Stimulated activated CD8-positive, alpha-beta memory T cell treated with anti-CD3 and anti-CD28 coated beads, Interleukin-4, amount 100 ng/mL, for 1 hour (primary cell): ENCODE measurements around the gene BTNL8.
"Not testable (repeated sequence)": the region's sequence is repeated elsewhere in the genome, so short reads cannot be mapped to it uniquely, and the experiment has no call there.

Source experiments
- DNase-seq, 2 donors: peaks; one replicate each; pipeline ENCODE4 v3.0.0-alpha.2; 2020; ENCODE audit warnings: low read depth in 2 of 2, low spot score in 1 of 2

The BTNL8 gene

GRCh38 chr5:180875860-180876426 is 23.0 kb upstream of the BTNL8 start:
- no peak for DNase-seq

- DNase-seq = not testable (repeated sequence)
Observed at GRCh38 chr5:180885845-180886529, 13.0 kb upstream of the BTNL8 start.

DNA sequence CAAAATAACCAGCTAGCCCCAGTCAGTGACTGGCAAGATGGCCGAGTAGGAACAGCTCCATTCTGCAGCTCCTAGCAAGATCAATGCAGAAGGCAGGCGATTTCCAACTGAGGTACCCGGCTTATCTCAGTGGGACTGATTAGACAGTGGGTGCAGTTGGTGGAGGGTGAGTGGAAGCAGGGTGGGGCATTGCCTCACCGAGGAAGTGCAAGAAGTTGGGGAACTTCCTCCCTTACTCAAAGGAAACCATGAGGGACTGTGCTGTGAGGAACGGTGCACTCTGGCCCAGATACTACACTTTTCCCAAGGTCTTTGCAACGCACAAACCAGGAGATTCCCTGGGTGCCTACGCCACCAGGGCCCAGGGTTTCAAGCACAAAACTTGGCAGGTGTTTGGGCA is 9.6 kb upstream of the BTNL8 start:
- DNase-seq = no peak

GRCh38 chr5:180895330-180895729 is 3.6 kb upstream of the BTNL8 start:
- not testable (repeated sequence) for DNase-seq

- no peak for DNase-seq
Observed at GRCh38 chr5:180900178-180900577, 1.2 kb downstream of the BTNL8 start.

DNA sequence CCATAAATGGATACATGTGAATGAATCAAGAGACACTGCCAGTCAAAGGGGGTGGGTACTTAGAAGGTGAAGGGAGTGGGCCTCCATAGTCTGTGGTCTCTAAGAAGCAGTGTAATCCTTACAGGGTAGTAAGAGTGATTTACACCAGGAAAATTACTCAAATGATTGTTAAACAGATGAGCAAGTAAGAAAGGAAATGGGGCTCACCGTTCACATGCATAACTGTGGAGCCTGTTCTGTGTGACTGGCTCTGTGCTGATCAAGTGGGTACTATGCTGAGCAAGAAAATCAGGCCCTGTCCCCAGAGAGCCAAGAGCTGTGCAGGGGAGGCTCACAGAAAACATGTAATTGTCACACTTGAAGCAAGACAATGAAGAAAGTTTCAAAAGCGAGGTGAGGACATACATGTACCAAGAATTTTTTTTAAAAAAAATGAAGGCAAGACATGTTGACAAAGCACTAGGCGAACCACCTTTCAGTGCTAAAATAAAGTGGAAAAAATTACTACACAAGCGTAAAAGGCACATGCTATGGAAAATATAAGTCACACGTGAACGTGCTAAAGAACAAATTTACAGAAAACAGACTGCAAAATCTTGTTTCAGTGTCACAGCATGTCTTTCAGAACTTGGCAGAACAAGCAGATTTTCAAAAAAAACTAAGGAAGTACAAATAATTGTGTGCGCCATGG is 2.5 kb downstream of the BTNL8 start:
- DNase-seq = no peak

- no peak for DNase-seq
Observed at GRCh38 chr5:180908400-180908799, 9.4 kb downstream of the BTNL8 start.

DNA sequence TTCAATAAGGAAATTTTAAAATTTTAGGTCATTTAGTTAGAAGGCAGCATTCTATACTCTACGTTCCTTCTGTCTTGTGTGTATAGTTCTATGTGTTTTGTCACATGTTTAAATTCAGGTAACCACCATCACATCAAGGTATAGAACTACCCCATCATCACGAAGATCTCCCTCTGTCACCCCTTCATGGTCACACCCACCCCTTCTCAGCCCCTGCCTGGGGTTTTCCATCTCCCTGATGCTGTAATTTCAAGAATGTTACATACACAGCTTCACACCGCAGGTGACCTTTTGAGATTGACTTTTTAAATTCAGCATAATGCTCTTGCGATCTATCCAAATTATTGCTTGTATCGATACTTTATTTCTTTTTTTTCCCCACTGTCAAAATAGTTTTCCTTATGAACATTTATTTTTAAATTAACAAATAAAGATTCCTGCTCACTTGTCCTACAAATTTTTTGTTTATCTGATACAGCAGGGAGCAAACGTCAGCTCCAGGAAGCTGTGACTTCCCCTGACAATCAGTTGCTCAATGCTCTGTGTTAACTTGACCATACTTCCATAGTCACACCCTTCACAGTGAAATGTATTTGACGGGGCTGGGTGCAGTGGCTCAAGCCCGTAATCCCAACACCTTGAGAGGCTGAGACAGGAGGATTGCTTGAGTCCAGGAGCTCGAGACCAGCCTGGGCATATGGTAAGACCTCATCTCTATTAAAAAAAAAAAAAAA is 10.2 kb downstream of the BTNL8 start:
- no peak for DNase-seq

DNA sequence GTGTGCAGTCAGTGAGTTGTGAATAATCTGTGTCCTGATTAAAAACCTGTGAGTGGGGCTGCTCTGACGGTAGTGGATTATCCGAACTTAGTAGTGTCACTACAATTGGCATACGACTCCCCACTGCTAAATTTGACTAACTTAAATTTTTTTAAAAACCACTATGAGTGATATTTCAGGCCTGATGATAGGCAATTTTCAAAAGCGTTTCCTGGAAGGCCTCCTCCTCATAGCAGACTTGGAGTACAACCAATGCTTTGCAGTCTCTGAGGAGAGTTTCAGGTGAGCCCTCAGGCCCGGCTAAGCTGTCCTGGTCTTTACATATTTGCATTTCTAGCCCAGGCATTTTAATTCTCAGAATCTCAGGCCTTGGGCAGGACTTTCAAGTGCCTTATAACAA is 10.8 kb downstream of the BTNL8 start:
- no peak for DNase-seq

DNA sequence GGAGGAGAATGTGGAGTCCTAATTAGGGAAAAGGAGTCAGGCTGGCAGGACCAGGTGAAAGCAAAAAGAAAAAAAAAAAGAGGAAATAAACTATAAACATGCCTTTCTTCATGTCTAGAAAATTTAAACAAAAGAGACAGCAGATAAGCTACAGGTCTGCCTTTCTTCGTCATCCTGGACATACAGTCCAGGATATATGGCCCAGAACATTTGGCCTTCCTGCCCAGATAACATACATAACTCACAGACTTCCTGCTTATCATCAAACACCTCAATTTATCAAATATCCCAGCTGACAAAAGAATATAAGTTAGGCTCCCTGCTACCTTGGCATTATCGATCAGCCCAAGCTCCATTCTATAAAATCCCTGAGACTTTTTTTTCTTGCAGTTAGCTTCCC is 11.2 kb downstream of the BTNL8 start:
- DNase-seq = no peak

GRCh38 chr5:180910735-180911134 is 11.8 kb downstream of the BTNL8 start:
- no peak for DNase-seq

GRCh38 chr5:180914646-180915045 is 15.7 kb downstream of the BTNL8 start:
- DNase-seq = no peak

DNA sequence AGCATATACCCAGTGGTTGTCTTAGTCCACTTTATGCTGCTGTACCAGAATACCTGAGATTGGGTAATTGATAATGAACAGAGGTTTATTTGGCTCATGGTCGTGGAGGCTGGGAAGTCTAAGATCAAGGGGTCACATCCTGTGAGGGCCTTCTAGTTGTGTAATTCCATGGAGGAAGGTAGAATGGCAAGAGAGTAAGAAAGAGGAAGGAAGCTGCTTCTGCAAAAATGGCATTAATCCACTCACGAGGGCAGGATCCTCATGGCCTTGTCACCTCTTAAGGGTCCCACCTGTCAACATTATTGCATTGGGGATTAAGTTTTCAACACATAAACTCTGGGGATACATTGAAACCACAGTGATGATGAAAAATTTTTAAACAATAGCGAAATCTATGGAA is 17.0 kb downstream of the BTNL8 start:
- DNase-seq = no peak

DNA sequence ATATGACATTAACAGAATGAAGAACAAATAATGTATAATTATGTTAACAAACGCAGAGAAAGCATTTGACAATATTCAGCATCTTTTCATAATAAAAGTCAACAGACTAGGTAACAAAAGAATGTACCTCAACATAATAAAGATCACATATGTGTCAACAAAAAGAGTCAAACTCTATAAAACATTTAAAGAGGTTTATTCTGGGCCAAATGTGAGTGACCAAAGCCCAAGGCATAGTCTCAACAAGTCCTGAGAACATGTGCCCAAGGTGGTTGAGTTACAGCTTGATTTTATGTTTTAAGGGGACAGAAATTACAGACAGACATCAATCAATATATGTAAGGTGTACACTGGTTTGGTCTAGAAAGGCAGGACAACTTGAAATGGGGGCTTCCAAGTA is 19.4 kb downstream of the BTNL8 start:
- DNase-seq = no peak

GRCh38 chr5:180920710-180921109 is 21.8 kb downstream of the BTNL8 start:
- no peak for DNase-seq

DNA sequence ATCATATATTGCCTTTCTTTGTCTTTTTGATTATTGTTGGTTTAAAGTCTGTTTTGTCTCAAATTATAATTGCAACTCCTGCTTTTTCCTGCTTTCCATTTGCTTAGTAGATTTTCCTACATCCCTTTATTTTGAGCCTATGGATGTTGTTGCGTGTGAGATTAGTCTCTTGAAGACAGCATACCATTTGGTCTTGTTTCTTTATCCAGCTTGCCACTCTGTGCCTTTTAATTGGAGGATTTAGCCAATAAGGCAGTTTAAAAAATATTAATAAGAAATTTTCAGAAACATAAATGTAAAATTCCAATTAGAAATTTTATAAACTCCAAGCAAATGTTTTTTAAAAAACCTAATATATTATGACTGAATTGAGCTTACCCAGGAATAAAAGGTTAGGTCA is 24.0 kb downstream of the BTNL8 start:
- DNase-seq = no peak

DNA sequence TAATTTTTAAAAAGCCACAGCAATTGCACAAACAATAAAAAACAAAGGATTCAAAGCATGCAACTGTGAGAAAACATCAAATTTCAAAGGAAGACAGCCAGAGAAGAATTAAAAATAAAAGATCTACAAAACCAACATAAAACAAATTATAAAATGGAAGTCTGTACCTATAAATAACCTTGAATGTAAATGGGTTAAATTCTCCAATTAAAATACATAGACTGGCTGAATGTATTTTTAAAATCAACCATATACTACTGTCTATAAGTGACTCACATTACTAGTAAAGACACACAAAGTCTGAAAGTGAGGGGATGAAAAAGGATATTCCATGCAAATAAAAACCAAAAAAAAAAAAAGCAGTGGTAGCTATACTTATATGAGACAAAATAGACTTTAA is 33.7 kb downstream of the BTNL8 start:
- no peak for DNase-seq

- DNase-seq = no peak
Observed at GRCh38 chr5:180935203-180935602, 36.2 kb downstream of the BTNL8 start.

DNA sequence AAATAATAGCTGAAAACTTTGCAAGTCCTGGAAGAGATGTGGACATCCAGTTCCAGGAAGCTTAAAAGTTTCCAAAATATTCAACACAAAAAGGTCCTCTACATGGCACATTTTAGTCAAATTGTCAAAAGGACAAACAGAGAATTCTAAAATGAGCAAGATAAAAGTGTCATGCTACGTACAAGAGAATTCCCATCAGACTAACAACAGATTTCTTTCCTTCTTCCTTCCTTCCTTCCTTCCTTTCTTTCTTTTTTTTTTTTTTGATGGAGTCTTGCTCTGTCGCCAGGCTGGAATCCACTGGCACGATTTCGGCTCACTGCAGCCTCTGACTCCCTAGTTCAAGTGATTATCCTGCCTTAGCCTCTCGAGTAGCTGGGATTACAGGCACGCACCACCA is 39.3 kb downstream of the BTNL8 start:
- no peak for DNase-seq

- DNase-seq = no peak
Observed at GRCh38 chr5:180950291-180950949, 51.5 kb downstream of the BTNL8 start.

DNA sequence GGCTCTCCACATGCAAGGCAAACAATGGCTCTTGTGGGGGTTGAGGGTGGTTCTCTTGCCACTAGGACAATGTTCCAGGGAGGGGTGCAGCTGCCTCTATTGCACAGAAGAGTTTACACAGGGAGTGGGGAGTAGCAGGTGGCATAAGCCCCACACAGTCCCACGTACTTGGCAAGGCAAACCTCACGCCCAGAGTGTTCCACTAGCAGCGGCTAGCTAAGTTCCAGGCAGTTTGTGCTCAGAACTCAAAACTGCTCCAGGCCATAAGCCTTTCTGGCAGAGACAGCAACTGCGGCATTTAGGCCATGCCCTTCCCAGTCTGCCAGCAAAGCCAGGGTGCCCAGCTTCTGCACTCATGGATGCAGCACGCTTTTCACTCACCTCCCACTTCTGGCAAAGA is 60.7 kb downstream of the BTNL8 start:
- DNase-seq = no peak
